GM12878 (cell line): Measurements from ENCODE around the gene CDH2. TPM values are rescaled to one million over a fixed set of nuclear protein-coding genes. Genes with fewer than 3 reads are reported as not detected.

Source experiments
- ATAC-seq: fragments of 200-7000 bp; cut with Tn5 transposase; 3 replicates; pipeline ENCODE4 v1.9.1; 2020; ENCODE audit warnings: mild to moderate bottlenecking, moderate library complexity
- BruUV-seq: library from RNA; stranded (reverse); fragments of 400-500 nt; replicated peaks from 2 replicates; lab custom pipeline; 2021; lab: Mats Ljungman, UMichigan
- CTCF ChIA-PET: fragments of 300-600 bp; sonication (Branson Sonifier 250); formaldehyde crosslinking; extraction: SDS; loops from one replicate; lab custom pipeline; 2021; ENCODE audit warnings: inconsistent platforms; lab: Yijun Ruan, JAX
- POLR2A ChIA-PET: fragments of 350-600 bp; formaldehyde crosslinking; extraction: SDS; loops from one replicate; lab custom pipeline; 2021; ENCODE audit warnings: inconsistent platforms; lab: Charles Lee
- RAD21 ChIA-PET: fragments of 300-600 bp; sonication (Branson Sonifier 250); formaldehyde crosslinking; loops from one replicate; lab custom pipeline; 2023; ENCODE audit warnings: antibody characterized with exemption; ENCODE audit not compliant: unreplicated experiment; lab: Charles Lee
- SMC1A ChIA-PET: fragments of 300-600 bp; sonication (Branson Sonifier 250); formaldehyde crosslinking; loops from one replicate; lab custom pipeline; 2023; ENCODE audit not compliant: unreplicated experiment, uncharacterized antibody; lab: Charles Lee
- DNase-seq: peaks from one replicate; pipeline ENCODE4 v3.0.0-alpha.2; 2011; ENCODE audit warnings: low read depth, low spot score
- FAIRE-seq: peaks from 3 replicates; lab custom pipeline; 2011; peaks lifted over from hg19 to GRCh38; lab: Jason Lieb, UNC
- H2AFZ ChIP-seq: 2 replicates; pipeline ENCODE4 v1.6.0; 2011; ENCODE audit warnings: low read depth, low read length, control low read depth; ENCODE audit not compliant: control insufficient read depth
- H3K27ac ChIP-seq: 2 replicates; pipeline ENCODE4 v1.5.1; 2011; ENCODE audit warnings: control low read depth; ENCODE audit not compliant: control insufficient read depth, insufficient read depth
- H3K27me3 ChIP-seq, 2 experiments: replicated peaks in 1 of 2; 2 replicates each; pipeline versions ENCODE4 v1.6.0 to v1.6.1; 2011; ENCODE audit warnings: low read length in 1 of 2; ENCODE audit not compliant: control insufficient read depth in 2 of 2, insufficient read depth in 2 of 2
- H3K36me3 ChIP-seq, 2 experiments: 2 replicates each; pipeline ENCODE4 v1.5.1; 2011; ENCODE audit warnings: low read length in 1 of 2; ENCODE audit not compliant: control insufficient read depth in 2 of 2, insufficient read depth in 2 of 2
- H3K4me1 ChIP-seq: 2 replicates; pipeline ENCODE4 v1.6.1; 2011; ENCODE audit warnings: mild to moderate bottlenecking, low read length, moderate library complexity, mixed read lengths; ENCODE audit not compliant: control insufficient read depth, insufficient read depth
- H3K4me2 ChIP-seq: 2 replicates; pipeline ENCODE4 v1.6.0; 2011; ENCODE audit warnings: control low read depth; ENCODE audit not compliant: control insufficient read depth, insufficient read depth
- H3K4me3 ChIP-seq: fragments of 200-600 bp; sonication (generic); 2 replicates; pipeline ENCODE4 v1.5.1; 2016
- H3K79me2 ChIP-seq: 2 replicates; pipeline ENCODE4 v1.6.0; 2011; ENCODE audit warnings: low read length; ENCODE audit not compliant: control insufficient read depth, insufficient read depth
- H3K9ac ChIP-seq: 2 replicates; pipeline ENCODE4 v1.8.0; 2011; ENCODE audit warnings: low read length, control low read depth, mixed read lengths; ENCODE audit not compliant: control insufficient read depth, insufficient read depth
- H3K9me3 ChIP-seq: replicated peaks from 3 replicates; pipeline ENCODE4 v1.5.1; 2011; ENCODE audit warnings: mild to moderate bottlenecking, low read length; ENCODE audit not compliant: control insufficient read depth, insufficient read depth
- H4K20me1 ChIP-seq: 2 replicates; pipeline ENCODE4 v1.6.0; 2011; ENCODE audit not compliant: control insufficient read depth, insufficient read depth
- BACH1 ChIP-seq: fragments of 450-650 bp; IDR thresholded peaks from 2 replicates; pipeline ENCODE4 v1.6.1; 2017; ENCODE audit warnings: mild to moderate bottlenecking, borderline replicate concordance
- BMI1 ChIP-seq: fragments of 450-650 bp; IDR thresholded peaks from 2 replicates; pipeline ENCODE4 v1.6.1; 2016; ENCODE audit warnings: mild to moderate bottlenecking, moderate library complexity, borderline replicate concordance
- DPF2 ChIP-seq: fragments of 450-650 bp; IDR thresholded peaks from 2 replicates; pipeline ENCODE4 v1.6.1; 2017; ENCODE audit warnings: mild to moderate bottlenecking
- EGR1 ChIP-seq, 2 experiments: IDR thresholded peaks; 1 replicate in 1 of 2; 2 replicates in 1 of 2; pipeline ENCODE4 v1.6.1; 2011 to 2012; ENCODE audit warnings: low read depth in 2 of 2, low read length in 2 of 2, borderline replicate concordance in 1 of 2, mild to moderate bottlenecking in 1 of 2, moderate library complexity in 1 of 2
- MTA2 ChIP-seq: fragments of 450-650 bp; IDR thresholded peaks from 2 replicates; pipeline ENCODE4 v1.6.1; 2016; ENCODE audit warnings: low read depth, mild to moderate bottlenecking, moderate library complexity
- NFXL1 ChIP-seq: fragments of 450-650 bp; IDR thresholded peaks from 2 replicates; pipeline ENCODE4 v1.6.1; 2017; ENCODE audit warnings: antibody characterized with exemption, mild to moderate bottlenecking, borderline replicate concordance
- PAX8 ChIP-seq: fragments of 450-650 bp; IDR thresholded peaks from 2 replicates; pipeline ENCODE4 v1.6.1; 2017; ENCODE audit warnings: mild to moderate bottlenecking, moderate library complexity
- RAD51 ChIP-seq: fragments of 450-650 bp; IDR thresholded peaks from 2 replicates; pipeline ENCODE4 v1.6.1; 2016; ENCODE audit warnings: moderate library complexity, mild to moderate bottlenecking, inconsistent platforms
- SUZ12 ChIP-seq: fragments of 200-600 bp; sonication (generic); IDR thresholded peaks from one replicate; pipeline ENCODE4 v1.6.1; 2018; ENCODE audit warnings: antibody characterized with exemption, mild to moderate bottlenecking; ENCODE audit not compliant: unreplicated experiment
- ZNF207 ChIP-seq: fragments of 450-650 bp; IDR thresholded peaks from 2 replicates; pipeline ENCODE4 v1.6.1; 2014; ENCODE audit warnings: antibody characterized with exemption, mild to moderate bottlenecking, borderline replicate concordance
- ZNF24 ChIP-seq: fragments of 450-650 bp; IDR thresholded peaks from 2 replicates; pipeline ENCODE4 v1.6.1; 2017; ENCODE audit warnings: antibody characterized with exemption, mild to moderate bottlenecking
- WGBS: methylation state at CpG from one replicate; pipeline ENCODE4 v1.1.6; 2016; ENCODE audit warnings: low lambda C conversion rate; ENCODE audit not compliant: insufficient replicate concordance, insufficient coverage; ENCODE audit errors: missing lambda C conversion rate; 5-methylcytosine and 5-hydroxymethylcytosine counted together
- in situ Hi-C: fragments of 300-500 bp; cut with MboI; formaldehyde crosslinking; loops from 9 replicates; pipeline ENCODE4 v1.14.3; 2018; ENCODE audit warnings: mixed read lengths
- intact Hi-C: fragments of 100-400 bp; cut with micrococcal nuclease; formaldehyde crosslinking; loops from one replicate; pipeline ENCODE4 v1.14.2; 2022; ENCODE audit not compliant: unreplicated experiment
- polyA plus RNA-seq, 11 experiments: library from polyadenylated mRNA; depleted of rRNA in 4 of 11; unstranded in 6 of 11; stranded (reverse) in 5 of 11; fragments of >200 nt; fragmentation: Nextera tagmentation in 4 of 11; fragmentation: Illumina TruSeq in 1 of 11; extraction: Ambion mirVana in 4 of 11; extraction: Trizol in 1 of 11; gene quantifications; 1 replicate in 1 of 11; 2 replicates in 10 of 11; pipeline versions ENCODE4 v1.2.1 to v1.2.3, GENCODE V29; 2011 to 2016; ENCODE audit warnings: inconsistent platforms in 2 of 11, missing spikeins in 2 of 11, low read depth in 1 of 11
- total RNA-seq, 4 experiments: library from RNA; depleted of rRNA in 3 of 4; stranded (reverse); fragments of >200 nt in 3 of 4; fragmentation: Illumina TruSeq in 1 of 4; extraction: Trizol in 1 of 4; gene quantifications; 2 replicates each; pipeline versions ENCODE4 v1.2.1 to v1.2.3, GENCODE V29; 2013 to 2021
- TF ChIP-seq, protein P1 (sequence below): fragments of 450-650 bp; formaldehyde crosslinking; IDR thresholded peaks from 2 replicates; pipeline ENCODE4 v1.4.0; 2020; ENCODE audit warnings: mild to moderate bottlenecking, moderate library complexity
- TF ChIP-seq, protein P2 (sequence below): IDR thresholded peaks from 2 replicates; pipeline ENCODE4 v1.6.1; 2011; ENCODE audit warnings: borderline replicate concordance, low read depth, mild to moderate bottlenecking, moderate library complexity, low read length; ENCODE audit not compliant: insufficient read depth, poor library complexity, severe bottlenecking

The CDH2 gene
- total and polyA plus RNA-seq, 10 of the 15 experiments (the other 5 are each of a cell fraction or from before 2014, with no cell fraction given): 0.01 to 0.25 (median 0.06) TPM; not detected in 4

DNA sequence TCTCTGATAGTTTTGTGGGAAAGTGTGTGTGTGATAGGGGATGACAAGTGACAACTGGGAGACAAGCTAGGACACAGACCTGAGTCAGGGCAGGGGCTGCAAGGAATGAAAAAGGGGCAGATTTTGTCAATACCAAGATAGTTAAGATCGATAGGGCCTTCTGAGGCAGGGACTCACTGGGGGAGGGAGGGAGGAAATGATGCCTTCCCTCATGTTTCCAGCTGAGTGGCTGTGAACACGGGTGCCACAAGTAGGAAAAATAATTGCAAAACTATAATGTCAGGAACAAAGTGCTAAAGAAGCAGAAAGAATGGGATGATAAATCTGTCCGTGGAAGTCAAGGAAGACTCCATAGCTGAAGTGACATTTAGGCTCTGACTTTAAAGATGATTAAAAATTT is 24.2 kb downstream of the CDH2 start:
- no TSS peak for BruUV-seq
- TF ChIP-seq MTA2 (no peak), RAD51 (no peak), ZNF24 (no peak), ZNF207 (no peak), EGR1 (IDR thresholded peaks at IDR 0.05; ENCODE audit: borderline replicate concordance in 1 of 2, low read depth in 2 of 2, low read length in 2 of 2) (no peak), BACH1 (no peak), DPF2 (no peak), BMI1 (no peak), SUZ12 (no peak), PAX8 (no peak), NFXL1 (no peak)
- TF ChIP-seq, protein P1, sequence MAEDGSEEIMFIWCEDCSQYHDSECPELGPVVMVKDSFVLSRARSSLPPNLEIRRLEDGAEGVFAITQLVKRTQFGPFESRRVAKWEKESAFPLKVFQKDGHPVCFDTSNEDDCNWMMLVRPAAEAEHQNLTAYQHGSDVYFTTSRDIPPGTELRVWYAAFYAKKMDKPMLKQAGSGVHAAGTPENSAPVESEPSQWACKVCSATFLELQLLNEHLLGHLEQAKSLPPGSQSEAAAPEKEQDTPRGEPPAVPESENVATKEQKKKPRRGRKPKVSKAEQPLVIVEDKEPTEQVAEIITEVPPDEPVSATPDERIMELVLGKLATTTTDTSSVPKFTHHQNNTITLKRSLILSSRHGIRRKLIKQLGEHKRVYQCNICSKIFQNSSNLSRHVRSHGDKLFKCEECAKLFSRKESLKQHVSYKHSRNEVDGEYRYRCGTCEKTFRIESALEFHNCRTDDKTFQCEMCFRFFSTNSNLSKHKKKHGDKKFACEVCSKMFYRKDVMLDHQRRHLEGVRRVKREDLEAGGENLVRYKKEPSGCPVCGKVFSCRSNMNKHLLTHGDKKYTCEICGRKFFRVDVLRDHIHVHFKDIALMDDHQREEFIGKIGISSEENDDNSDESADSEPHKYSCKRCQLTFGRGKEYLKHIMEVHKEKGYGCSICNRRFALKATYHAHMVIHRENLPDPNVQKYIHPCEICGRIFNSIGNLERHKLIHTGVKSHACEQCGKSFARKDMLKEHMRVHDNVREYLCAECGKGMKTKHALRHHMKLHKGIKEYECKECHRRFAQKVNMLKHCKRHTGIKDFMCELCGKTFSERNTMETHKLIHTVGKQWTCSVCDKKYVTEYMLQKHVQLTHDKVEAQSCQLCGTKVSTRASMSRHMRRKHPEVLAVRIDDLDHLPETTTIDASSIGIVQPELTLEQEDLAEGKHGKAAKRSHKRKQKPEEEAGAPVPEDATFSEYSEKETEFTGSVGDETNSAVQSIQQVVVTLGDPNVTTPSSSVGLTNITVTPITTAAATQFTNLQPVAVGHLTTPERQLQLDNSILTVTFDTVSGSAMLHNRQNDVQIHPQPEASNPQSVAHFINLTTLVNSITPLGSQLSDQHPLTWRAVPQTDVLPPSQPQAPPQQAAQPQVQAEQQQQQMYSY: no peak
- TF ChIP-seq, protein P2, sequence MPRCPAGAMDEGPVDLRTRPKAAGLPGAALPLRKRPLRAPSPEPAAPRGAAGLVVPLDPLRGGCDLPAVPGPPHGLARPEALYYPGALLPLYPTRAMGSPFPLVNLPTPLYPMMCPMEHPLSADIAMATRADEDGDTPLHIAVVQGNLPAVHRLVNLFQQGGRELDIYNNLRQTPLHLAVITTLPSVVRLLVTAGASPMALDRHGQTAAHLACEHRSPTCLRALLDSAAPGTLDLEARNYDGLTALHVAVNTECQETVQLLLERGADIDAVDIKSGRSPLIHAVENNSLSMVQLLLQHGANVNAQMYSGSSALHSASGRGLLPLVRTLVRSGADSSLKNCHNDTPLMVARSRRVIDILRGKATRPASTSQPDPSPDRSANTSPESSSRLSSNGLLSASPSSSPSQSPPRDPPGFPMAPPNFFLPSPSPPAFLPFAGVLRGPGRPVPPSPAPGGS: no peak
- H2AFZ ChIP-seq: no peak overlapping the region
- H3K36me3 ChIP-seq: no peaks in the 10 kb centered on the region
- no peak for FAIRE-seq
- ChIA-PET POLR2A (no interaction called here), SMC1A (interaction anchor here (1.0 kb wide), 1 partner anchor 18 kb away, joined by 3 read pairs; no protein-coding TSS in a partner anchor), CTCF (no interaction called here), RAD21 (no interaction called here)
- H3K4me1 ChIP-seq: no peaks in the 10 kb centered on the region
- H3K9me3 ChIP-seq: no peaks in the 10 kb centered on the region
- in situ Hi-C loops (no loop called here), intact Hi-C loops (no loop called here)
- H3K4me2 ChIP-seq: no peak overlapping the region
- H3K27ac ChIP-seq: no peak overlapping the region
- no peaks in the 10 kb centered on the region for H4K20me1 ChIP-seq
- DNase-seq: no peak
- ATAC-seq: no peak
- H3K79me2 ChIP-seq: no peaks in the 10 kb centered on the region
- H3K27me3 ChIP-seq: no peaks in the 10 kb centered on the region; a peak in 1 of 4 replicates
- WGBS: 0% methylated on average over 3 of the region's 3 CpGs
- no peak overlapping the region for H3K9ac ChIP-seq
- H3K4me3 ChIP-seq: no peak overlapping the region
